HG03280 (cell line): Measurements from ENCODE around the gene CHCHD1.
A peak's percentile ranks its signal among the peaks of the same experiment; 100 is the strongest.
"Not testable (repeated sequence)": the region's sequence is repeated elsewhere in the genome, so short reads cannot be mapped to it uniquely, and the experiment has no call there.

Experiments
- ATAC-seq: cut with Tn5 transposase; IDR thresholded peaks from one replicate; pipeline ENCODE4 v1.9.1; 2021; ENCODE audit warnings: mild to moderate bottlenecking, moderate library complexity; ENCODE audit not compliant: unreplicated experiment

The CHCHD1 gene

GRCh38 chr10:73809061-73809818, 27.4 kb downstream of the CHCHD1 start:
- no peak for ATAC-seq

- no peak for ATAC-seq
Measured at GRCh38 chr10:73810358-73810734, 28.5 kb downstream of the CHCHD1 start.

GRCh38 chr10:73810735-73811465, 29.1 kb downstream of the CHCHD1 start:
- peak; percentile 26 for ATAC-seq

GRCh38 chr10:73812657-73813056, 30.8 kb downstream of the CHCHD1 start:
- ATAC-seq = no peak

GRCh38 chr10:73813333-73813732, 31.5 kb downstream of the CHCHD1 start:
- no peak for ATAC-seq

GRCh38 chr10:73814276-73814895, 32.5 kb downstream of the CHCHD1 start:
- ATAC-seq = no peak

- no peak for ATAC-seq
Measured at GRCh38 chr10:73814896-73815718, 33.3 kb downstream of the CHCHD1 start.

- no peak for ATAC-seq
Measured at GRCh38 chr10:73815719-73816030, 33.8 kb downstream of the CHCHD1 start.

GRCh38 chr10:73816917-73817729, 35.3 kb downstream of the CHCHD1 start:
- no peak for ATAC-seq

GRCh38 chr10:73817826-73818225, 36.0 kb downstream of the CHCHD1 start:
- ATAC-seq = no peak

GRCh38 chr10:73818402-73818801, 36.6 kb downstream of the CHCHD1 start:
- no peak for ATAC-seq

- no peak for ATAC-seq
Measured at GRCh38 chr10:73819081-73819480, 37.2 kb downstream of the CHCHD1 start.

GRCh38 chr10:73819513-73820093, 37.8 kb downstream of the CHCHD1 start:
- ATAC-seq = no peak

GRCh38 chr10:73823391-73823790, 41.5 kb downstream of the CHCHD1 start:
- no peak for ATAC-seq

- ATAC-seq = no peak
Measured at GRCh38 chr10:73824146-73824725, 42.4 kb downstream of the CHCHD1 start.

GRCh38 chr10:73827346-73828089, 45.7 kb downstream of the CHCHD1 start:
- no peak for ATAC-seq

- ATAC-seq = no peak
Measured at GRCh38 chr10:73828161-73828560, 46.3 kb downstream of the CHCHD1 start.

GRCh38 chr10:73829090-73829489, 47.2 kb downstream of the CHCHD1 start:
- ATAC-seq = not testable (repeated sequence)
